ENCODE measurements around the gene TK1.

DNA sequence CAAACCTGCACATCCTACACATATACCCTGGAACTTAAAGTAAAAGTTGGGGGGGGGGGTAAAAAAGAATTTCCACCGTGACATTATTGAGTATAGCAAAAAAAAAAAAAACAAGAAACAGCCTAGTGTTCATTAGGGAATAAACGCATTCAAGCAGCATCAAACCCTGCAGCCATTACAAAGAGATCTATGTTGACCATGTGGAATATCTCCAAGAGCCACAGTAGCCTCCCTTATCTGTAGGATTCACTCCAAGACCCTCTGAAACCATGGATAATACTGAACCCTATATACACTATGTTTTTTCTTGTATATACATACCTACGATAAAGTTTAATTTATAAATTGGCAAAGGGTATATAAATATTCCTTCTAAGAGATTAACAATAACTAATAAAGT, 21.6 kb upstream of the TK1 start:
- no peak for TF ChIP-seq EZH2 (IDR thresholded peaks at IDR 0.05; ENCODE audit: borderline replicate concordance, insufficient read depth, low read depth, low read length, poor library complexity, severe bottlenecking)
- TF ChIP-seq, protein P1, sequence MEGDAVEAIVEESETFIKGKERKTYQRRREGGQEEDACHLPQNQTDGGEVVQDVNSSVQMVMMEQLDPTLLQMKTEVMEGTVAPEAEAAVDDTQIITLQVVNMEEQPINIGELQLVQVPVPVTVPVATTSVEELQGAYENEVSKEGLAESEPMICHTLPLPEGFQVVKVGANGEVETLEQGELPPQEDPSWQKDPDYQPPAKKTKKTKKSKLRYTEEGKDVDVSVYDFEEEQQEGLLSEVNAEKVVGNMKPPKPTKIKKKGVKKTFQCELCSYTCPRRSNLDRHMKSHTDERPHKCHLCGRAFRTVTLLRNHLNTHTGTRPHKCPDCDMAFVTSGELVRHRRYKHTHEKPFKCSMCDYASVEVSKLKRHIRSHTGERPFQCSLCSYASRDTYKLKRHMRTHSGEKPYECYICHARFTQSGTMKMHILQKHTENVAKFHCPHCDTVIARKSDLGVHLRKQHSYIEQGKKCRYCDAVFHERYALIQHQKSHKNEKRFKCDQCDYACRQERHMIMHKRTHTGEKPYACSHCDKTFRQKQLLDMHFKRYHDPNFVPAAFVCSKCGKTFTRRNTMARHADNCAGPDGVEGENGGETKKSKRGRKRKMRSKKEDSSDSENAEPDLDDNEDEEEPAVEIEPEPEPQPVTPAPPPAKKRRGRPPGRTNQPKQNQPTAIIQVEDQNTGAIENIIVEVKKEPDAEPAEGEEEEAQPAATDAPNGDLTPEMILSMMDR (IDR thresholded peaks at IDR 0.05), result no peak
